Measurements from ENCODE around the gene RABGAP1L. TPM values are rescaled to one million over a fixed set of nuclear protein-coding genes. Genes with fewer than 3 reads are reported as not detected.

The RABGAP1L gene
- total RNA-seq, 1 experiment from 2014 or later = 29.3 TPM

DNA sequence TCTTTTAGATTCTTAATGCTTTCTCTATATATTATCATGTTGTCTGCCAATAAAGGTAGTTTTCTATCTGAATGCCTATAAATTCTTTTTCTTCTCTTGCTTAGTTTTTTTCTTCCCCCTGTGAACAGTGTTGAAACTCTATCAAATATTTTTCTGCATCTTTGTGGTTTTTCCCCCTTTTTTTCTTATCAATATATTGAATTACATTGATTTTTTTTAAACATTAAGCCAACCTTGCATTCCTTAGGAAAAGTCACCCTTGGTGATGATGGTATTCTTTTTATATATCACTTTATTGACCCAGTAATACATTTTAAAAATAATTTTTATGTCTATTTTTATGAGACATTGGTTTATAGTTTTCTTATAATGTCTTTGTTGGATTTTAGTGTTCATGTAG is 131.7 kb downstream of the RABGAP1L start:
- ChIA-PET RAD21 (ENCODE audit: low non-redundant PET in 1 of 2, low total read pairs in 2 of 2, uncharacterized antibody in 2 of 2, unreplicated experiment in 2 of 2) (no interaction called here), POLR2A (no interaction called here), CTCF (no interaction called here)
- ATAC-seq = no peak
- H3K36me3 ChIP-seq (ENCODE audit: control insufficient read depth in 1 of 2, insufficient read depth in 2 of 2, low read length in 2 of 2) = no peaks in the 10 kb centered on the region
- H3K4me3 ChIP-seq (replicated peaks in 1 of 2; ENCODE audit: low read depth in 1 of 2, low read length in 2 of 2) = no peak overlapping the region
- no peak overlapping the region for H3K4me2 ChIP-seq (ENCODE audit: low read length)
- H3K79me2 ChIP-seq (ENCODE audit: insufficient read depth, low read length) = no peaks in the 10 kb centered on the region
- no peaks in the 10 kb centered on the region for H4K20me1 ChIP-seq (ENCODE audit: insufficient read depth)
- no peak overlapping the region for H3K27ac ChIP-seq (ENCODE audit: low read depth, low read length)
- intact Hi-C loops (cut with micrococcal nuclease) = no loop called here
- no peaks in the 10 kb centered on the region for H3K9me3 ChIP-seq (ENCODE audit: control insufficient read depth in 1 of 2, insufficient read depth in 1 of 2, low read depth in 1 of 2, low read length in 2 of 2)
- H3K9ac ChIP-seq (ENCODE audit: low read length) = no peak overlapping the region
- no peak overlapping the region for H2AFZ ChIP-seq (ENCODE audit: low read depth, low read length, poor library complexity, severe bottlenecking)
- no peaks in the 10 kb centered on the region for H3K9me2 ChIP-seq (ENCODE audit: insufficient read depth)
- TF ChIP-seq TCF7L2 (IDR thresholded peaks at IDR 0.05; ENCODE audit: borderline replicate concordance, extremely low read depth, insufficient read depth, insufficient read length) (no peak), RAD21 (IDR thresholded peaks at IDR 0.05; ENCODE audit: low read depth) (no peak), ZFX (IDR thresholded peaks at IDR 0.05) (no peak), CEBPB (IDR thresholded peaks at IDR 0.05; ENCODE audit: low read depth) (no peak), ZNF274 (IDR thresholded peaks at IDR 0.05; ENCODE audit: low read depth, low read length) (no peak), EZH2 (IDR thresholded peaks at IDR 0.05) (no peak), SP1 (IDR thresholded peaks at IDR 0.05; ENCODE audit: low read depth) (no peak), EGR1 (IDR thresholded peaks at IDR 0.05; ENCODE audit: low read depth) (no peak), ELF1 (IDR thresholded peaks at IDR 0.05; ENCODE audit: borderline replicate concordance, low read depth) (no peak), EZH2phosphoT487 (IDR thresholded peaks at IDR 0.05; ENCODE audit: borderline replicate concordance) (no peak), YY1 (IDR thresholded peaks at IDR 0.05; ENCODE audit: extremely low read depth, insufficient replicate concordance, low read depth, low read length) (no peak), FOSL1 (IDR thresholded peaks at IDR 0.05; ENCODE audit: low read depth) (no peak)
- TF ChIP-seq, protein P1, sequence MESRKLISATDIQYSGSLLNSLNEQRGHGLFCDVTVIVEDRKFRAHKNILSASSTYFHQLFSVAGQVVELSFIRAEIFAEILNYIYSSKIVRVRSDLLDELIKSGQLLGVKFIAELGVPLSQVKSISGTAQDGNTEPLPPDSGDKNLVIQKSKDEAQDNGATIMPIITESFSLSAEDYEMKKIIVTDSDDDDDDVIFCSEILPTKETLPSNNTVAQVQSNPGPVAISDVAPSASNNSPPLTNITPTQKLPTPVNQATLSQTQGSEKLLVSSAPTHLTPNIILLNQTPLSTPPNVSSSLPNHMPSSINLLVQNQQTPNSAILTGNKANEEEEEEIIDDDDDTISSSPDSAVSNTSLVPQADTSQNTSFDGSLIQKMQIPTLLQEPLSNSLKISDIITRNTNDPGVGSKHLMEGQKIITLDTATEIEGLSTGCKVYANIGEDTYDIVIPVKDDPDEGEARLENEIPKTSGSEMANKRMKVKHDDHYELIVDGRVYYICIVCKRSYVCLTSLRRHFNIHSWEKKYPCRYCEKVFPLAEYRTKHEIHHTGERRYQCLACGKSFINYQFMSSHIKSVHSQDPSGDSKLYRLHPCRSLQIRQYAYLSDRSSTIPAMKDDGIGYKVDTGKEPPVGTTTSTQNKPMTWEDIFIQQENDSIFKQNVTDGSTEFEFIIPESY (IDR thresholded peaks at IDR 0.05; ENCODE audit: extremely low read depth, insufficient replicate concordance, low read length) = no peak
- TF ChIP-seq, protein P2, sequence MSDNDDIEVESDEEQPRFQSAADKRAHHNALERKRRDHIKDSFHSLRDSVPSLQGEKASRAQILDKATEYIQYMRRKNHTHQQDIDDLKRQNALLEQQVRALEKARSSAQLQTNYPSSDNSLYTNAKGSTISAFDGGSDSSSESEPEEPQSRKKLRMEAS (IDR thresholded peaks at IDR 0.05) = no peak
- no peak for DNase-seq (ENCODE audit: low read depth, low spot score)
- BruUV-seq (replicated peaks) = no TSS peak
- no peaks in the 10 kb centered on the region for H3K27me3 ChIP-seq (ENCODE audit: insufficient read depth, low read length)
- H3K4me1 ChIP-seq (ENCODE audit: control insufficient read depth in 1 of 2, insufficient read depth in 2 of 2, low read length in 2 of 2) = no peaks in the 10 kb centered on the region

Measured in HCT116 (cell line).